NCI-H2029 treated with DMSO at 0.1 percent for 48 hours (cell line): Measurements from ENCODE around the gene CD247.

Experiments
- DNase-seq: peaks from one replicate; lab custom pipeline; 2025; lab: John Stamatoyannopoulos, UW

CD247 gene

GRCh38 chr1:167439301-167439988 is 78.9 kb downstream of the CD247 start:
- no peak for DNase-seq

DNA sequence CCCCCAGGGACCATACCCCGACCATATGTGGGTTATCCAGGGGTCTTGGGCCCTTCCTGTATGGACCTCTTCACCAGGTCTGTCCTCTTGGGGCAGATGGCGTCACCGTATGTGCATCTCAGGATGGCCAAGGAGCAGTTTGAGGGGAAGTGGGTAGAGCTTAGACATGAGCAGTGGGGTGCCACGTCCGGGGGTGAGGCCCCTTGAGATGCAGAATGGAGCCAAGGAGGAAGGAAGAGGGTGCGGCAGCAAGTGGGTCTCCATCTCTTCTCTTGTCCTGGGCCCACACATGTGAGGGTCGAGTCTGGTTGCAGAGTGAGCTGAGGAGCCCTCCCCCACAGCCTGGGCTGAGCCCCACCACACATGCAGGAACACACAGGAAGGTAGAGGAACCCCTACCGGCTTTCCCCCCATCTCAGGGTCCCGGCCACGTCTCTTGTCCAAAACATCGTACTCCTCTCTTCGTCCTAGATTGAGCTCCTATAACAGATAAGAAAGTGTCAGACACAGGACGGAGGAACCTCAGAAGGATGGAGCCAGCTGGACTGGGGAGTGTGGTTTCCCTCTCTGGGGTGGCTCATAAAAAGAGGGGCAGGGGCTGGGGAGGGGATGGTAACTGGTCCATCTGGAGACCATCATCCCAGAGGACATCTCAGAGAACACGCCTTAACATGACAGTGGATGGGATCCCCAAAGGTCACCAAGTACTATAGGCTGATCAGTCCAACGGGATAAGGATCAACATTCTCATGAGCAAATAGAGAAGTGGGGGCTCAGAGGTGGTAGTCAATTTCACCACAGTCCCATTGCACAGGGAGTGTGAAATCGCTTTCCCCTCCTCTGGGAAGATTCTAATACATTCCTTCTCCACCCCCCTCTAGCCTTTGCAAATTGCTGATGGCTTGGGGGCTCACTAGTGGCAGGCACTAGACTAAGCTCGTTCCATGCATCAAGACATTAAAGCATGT is 79.9 kb downstream of the CD247 start:
- DNase-seq: no peak

GRCh38 chr1:167435484-167435883 is 82.8 kb downstream of the CD247 start:
- no peak for DNase-seq

GRCh38 chr1:167434306-167434705 is 84.0 kb downstream of the CD247 start:
- DNase-seq: no peak

DNA sequence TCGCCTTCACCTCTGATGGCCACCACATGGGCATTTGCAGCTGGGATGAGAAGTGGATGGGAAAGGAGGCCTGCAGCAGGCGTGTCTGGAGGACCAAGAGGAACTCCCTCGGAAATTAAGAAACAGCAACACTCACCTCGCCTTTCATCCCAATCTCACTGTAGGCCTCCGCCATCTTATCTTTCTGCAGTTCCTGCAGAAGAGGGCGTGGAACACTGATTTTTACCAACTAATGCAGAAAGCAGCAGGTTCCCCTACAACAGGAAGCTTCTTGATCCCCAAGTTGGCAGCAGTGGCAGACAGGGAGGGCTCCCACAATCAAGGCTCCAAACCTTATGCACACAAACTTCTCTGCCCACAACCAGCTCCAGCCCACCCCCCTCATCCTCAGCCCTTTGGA is 84.4 kb downstream of the CD247 start:
- DNase-seq: no peak

DNA sequence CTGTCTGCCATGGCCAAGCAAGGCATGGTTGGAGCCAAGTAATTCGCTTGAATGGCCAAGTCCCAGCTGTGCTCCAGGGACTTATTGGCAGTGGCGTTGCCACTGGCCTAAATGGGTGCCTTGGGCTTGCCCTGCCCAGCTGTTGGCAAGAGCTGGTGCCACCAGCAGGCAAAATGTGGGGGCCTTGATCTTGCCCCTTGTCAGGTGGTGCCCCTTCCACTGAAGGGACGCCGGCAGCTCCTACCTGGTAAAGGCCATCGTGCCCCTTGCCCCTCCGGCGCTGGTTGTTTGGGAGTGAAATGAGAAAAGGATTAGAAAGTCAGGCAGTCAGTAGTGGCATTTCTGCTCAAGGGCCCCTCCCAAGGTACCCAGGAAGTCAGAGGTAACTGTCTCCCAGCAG is 85.5 kb downstream of the CD247 start:
- DNase-seq: no peak

DNA sequence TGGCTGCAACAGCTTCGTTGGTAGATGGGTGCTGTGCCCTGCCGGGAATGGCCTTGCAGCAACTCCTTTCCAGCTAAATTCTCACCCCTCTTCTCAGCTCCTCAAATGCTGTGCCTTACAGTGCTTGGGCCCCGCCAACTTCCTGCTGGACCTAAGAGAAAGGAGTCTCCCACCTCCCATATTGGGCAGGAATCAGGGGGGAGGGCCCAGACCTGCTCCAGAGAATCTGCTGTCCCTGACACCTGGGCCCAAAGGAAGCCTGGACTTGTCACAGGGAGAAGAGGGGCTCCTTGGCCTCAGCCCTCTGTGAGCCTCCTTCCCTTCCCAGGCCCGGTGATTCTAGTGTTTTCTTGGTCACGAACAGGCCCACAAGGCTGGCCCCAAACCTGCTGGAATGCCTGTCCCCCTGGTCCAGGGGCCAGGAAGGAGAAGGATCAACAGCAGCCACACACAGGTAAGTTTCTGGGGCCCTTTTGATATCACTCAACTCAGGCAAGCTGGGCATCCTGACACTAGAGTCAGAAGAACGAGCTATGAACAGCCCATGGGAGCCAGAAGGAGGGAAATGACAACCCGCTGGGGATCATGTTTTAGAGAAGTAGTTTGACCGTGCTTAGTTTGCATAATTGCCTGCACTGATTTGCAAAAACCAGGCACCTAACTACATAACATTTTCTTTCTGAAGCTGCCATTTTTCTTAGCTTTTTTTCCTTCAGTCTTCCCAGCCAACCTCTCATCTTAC is 86.2 kb downstream of the CD247 start:
- no peak for DNase-seq

GRCh38 chr1:167431261-167431908 is 86.9 kb downstream of the CD247 start:
- no peak for DNase-seq

DNA sequence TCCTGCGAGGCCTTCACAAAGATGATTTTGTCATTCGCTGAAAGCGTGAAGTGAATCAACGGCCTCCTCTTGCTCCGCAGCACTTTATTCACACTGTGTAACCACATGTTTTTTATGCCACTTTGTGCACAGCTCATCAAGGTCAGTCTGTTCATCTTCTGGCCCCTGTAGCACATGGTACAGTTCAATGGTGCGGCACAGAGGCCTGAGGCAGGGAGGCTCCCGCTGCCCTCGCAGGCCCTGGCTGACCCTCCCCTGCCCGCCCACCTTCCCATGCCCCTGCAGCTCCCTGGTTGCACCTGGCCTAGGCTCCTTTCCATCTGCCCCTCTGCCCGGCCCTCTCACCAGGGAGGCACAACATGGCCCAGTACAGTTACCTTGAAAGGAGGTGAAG is 87.5 kb downstream of the CD247 start:
- DNase-seq: no peak

DNA sequence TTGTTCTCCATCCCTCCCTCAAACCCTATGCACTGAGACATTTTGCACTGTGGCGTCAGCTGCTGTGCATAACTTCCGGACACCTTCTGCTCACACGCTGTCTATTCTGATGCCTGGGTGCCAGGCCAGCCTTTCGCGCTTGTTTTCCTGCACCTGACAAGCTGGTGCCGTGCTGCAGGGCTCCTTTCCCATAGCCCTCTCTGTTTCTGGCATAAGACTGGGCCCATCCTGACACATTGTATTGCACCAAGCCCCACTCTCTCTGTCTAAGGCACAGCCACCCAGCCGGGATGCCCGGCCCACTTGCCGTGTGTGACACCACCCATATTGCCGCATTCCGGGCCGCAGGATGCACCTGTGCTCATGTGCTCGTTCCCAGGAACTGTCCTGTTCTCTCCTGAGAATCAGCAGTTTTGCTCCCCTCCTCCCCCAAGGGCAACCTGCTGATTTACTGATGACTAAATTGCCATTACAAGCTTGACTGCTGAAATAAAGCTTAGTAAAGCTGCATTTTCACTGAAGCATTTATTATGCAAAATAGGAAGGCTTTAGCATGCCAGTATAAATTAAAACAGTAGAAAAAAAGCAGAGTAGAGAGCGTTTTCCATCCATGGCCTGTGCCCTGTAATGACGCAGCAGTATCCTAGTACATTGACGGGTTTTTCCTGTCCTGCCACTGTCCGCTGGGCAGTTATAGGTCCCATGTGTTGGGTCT is 88.0 kb downstream of the CD247 start:
- no peak for DNase-seq

DNA sequence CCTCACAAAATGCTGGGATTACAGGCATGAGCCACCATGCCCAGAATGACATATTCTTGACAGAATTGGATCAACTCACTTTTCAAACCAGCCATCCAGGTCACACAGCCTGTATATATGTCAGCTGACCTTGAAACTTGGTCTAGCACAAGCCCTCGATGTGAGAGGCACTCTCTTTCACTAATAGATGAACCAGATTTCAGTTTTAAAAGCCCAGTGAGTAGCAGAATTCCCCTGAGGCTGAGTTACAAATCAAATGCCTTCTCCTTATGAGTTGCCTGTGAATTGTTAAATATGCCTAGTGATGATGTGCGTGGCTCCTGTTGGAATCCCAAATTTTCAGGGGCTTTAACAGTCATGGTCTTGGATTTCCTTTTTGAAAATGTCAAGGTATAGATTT is 88.7 kb downstream of the CD247 start:
- DNase-seq: no peak

- DNase-seq: no peak
Measured at GRCh38 chr1:167428395-167428794, 89.9 kb downstream of the CD247 start.

GRCh38 chr1:167427848-167428247 is 90.5 kb downstream of the CD247 start:
- no peak for DNase-seq

DNA sequence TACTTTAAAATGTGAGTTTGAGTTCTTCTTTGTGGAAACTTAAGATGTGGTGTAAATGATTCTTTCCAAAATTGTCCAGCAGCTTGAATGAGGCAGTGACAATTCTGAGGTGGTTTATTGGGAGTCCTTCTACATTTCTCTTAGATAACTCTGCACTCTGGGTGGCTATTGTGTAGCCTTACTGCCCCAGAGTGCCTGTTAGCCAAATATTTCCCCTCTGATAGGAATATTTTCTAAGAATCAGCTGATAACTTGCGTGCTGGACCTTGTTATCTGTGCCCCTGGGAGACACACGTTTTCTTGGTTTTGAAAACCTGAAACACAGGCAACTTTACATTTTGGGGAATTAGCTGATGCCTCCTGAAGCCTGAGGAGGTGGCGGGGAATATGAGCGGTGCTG is 91.6 kb downstream of the CD247 start:
- DNase-seq: no peak

GRCh38 chr1:167425482-167425881 is 92.8 kb downstream of the CD247 start:
- no peak for DNase-seq

- no peak for DNase-seq
Measured at GRCh38 chr1:167423684-167424619, 94.4 kb downstream of the CD247 start.

DNA sequence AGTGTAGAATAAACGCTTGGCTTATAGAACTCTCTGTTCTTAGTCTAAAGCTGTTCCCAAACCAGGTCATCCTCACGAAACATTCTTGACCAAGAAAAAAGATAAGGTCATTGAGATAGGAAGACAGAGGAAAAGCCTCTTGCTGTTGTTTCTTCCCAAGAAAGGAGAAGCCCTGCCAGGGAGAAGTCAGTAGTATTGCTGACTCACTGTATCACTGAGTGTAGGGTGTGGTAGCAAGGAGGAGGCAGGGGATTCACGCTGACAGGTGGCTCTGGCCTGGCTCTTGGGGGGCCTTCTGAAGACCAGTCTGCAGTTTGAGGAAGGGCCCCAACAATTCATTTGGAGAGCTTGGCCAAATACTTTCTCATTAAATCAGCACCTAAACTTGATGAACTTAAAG is 97.8 kb downstream of the CD247 start:
- no peak for DNase-seq

DNA sequence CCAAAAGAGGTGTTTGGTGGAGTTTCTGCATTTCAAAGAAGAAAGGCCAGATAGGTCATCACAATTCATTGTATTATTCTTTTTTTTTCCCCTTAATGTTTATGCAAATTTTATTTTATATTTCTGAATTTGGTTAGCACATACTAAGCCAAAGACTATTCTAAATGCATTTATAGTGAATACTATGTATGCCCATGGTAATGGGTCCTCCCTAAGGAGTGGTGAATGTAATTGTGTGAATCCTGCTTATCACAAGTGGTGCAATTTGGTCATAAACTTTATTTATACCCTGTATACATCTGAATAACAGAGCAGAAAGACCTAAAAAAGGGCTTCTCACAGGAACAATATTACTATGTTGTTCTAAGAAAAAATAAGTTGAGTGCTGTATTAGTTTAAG is 99.1 kb downstream of the CD247 start:
- no peak for DNase-seq

DNA sequence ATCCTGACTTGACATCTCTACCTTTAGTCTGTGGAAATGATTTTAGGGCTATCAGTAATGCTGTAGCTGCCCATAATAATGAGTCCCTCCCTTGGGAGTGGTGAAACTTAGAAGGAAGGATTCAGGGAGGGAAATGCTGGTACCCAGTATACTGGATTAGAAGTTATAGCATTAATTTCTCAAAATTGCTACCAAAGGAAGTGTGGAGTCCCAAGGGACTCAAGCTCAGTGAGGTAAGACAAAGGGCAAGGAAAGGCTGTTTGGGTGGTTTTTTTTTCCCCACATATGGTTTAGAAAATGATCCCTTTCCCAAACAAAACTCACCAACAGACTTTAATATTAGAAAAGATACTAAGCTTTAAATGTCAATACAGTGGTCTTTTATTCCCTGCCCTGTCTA is 99.9 kb downstream of the CD247 start:
- no peak for DNase-seq

- DNase-seq: no peak
Measured at GRCh38 chr1:167416506-167416905, 101.8 kb downstream of the CD247 start.
